Fibroblast of lung (primary cell): ENCODE measurements around the gene PBX1.

Experiments
- EZH2 ChIP-seq: IDR thresholded peaks from 2 replicates; pipeline ENCODE4 v1.5.1; 2012; ENCODE audit warnings: low read length, control low read depth, mild to moderate bottlenecking; ENCODE audit errors: missing control alignments
- TF ChIP-seq, protein P1 (sequence below), 2 donors: IDR thresholded peaks in 1 of 2; conservative IDR thresholded peaks in 1 of 2; 1 replicate in 1 of 2; 2 replicates in 1 of 2; pipeline ENCODE4 v1.5.1; 2011 to 2012; ENCODE audit warnings: low read length in 2 of 2, control low read depth in 1 of 2, inconsistent platforms in 1 of 2, low read depth in 1 of 2, mild to moderate bottlenecking in 1 of 2

DNA sequence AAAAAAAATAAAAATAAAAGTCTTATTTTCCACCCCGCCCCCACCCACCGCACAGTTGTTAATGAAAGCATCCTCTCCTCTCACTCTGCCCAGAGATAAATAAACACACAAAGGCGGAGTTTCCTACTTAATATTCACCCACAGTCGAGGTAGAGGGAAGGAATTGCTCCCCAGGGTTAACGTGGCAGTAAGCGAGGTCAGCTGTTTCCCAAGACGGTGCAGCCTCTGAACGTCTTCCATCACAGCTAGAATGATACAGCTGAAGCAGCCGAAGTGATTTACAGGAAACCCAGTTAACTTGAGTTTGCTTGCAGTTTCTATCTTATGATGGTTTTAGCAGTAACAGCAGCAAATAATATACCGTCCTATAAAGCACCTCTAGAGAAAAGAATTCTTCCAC is 283.9 kb downstream of the PBX1 start:
- TF ChIP-seq, protein P1, sequence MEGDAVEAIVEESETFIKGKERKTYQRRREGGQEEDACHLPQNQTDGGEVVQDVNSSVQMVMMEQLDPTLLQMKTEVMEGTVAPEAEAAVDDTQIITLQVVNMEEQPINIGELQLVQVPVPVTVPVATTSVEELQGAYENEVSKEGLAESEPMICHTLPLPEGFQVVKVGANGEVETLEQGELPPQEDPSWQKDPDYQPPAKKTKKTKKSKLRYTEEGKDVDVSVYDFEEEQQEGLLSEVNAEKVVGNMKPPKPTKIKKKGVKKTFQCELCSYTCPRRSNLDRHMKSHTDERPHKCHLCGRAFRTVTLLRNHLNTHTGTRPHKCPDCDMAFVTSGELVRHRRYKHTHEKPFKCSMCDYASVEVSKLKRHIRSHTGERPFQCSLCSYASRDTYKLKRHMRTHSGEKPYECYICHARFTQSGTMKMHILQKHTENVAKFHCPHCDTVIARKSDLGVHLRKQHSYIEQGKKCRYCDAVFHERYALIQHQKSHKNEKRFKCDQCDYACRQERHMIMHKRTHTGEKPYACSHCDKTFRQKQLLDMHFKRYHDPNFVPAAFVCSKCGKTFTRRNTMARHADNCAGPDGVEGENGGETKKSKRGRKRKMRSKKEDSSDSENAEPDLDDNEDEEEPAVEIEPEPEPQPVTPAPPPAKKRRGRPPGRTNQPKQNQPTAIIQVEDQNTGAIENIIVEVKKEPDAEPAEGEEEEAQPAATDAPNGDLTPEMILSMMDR (conservative IDR thresholded peaks at IDR 0.05 in 1 of 2, IDR thresholded peaks at IDR 0.05 in 1 of 2; ENCODE audit: low read depth in 1 of 2, low read length in 2 of 2): no peak
- no peak for TF ChIP-seq EZH2
